Measurements from ENCODE around the gene SNPH. TPM values are rescaled to one million over a fixed set of nuclear protein-coding genes. Genes with fewer than 3 reads are reported as not detected.

The SNPH gene
- total RNA-seq, 4 donors from 2014 or later, result 1.5 to 2.0 (median 1.7) TPM

GRCh38 chr20:1310506-1311190 is 44.6 kb downstream of the SNPH start:
- TF ChIP-seq CTCF (IDR thresholded peaks at IDR 0.05; ENCODE audit: low read depth), result no peak

DNA sequence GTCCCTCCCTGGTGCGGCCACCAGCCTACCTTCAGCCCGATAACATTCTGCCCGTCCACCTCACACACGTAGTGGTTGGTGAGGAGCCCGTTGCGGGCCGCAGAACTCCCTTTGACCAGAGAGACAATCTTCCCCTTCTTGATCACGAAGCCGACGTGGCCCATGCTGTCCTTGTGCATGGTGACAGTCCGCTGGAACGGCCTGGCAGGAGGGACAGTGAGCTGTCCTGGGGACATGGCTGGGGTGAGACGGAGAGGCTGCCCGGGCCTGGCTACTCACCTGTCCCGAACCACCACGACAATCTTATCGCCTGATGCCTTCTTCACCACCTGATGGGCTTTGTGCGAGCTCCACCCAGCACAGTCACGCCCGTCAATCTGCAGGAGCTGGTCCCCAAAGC is 46.2 kb downstream of the SNPH start:
- TF ChIP-seq CTCF (IDR thresholded peaks at IDR 0.05; ENCODE audit: low read depth), result no peak

DNA sequence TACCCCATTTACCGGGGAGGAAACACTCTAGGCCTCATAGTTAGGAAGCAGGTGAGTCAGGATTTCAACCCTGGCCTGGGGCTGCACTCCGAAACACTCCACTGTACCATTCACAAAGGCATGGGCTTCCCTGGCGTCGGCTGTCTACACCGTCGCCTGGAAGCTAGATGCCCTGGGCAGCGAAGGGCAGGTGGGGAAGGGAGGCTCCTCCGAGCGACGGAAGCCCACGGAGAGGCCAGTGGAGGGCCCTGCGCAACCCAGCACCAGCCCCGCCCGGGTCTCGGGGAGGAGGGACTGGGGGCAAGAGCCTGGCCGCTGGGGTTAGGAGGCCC is 46.8 kb downstream of the SNPH start:
- no peak for TF ChIP-seq CTCF (IDR thresholded peaks at IDR 0.05; ENCODE audit: low read depth)

- no peak for TF ChIP-seq CTCF (IDR thresholded peaks at IDR 0.05; ENCODE audit: low read depth)
Measured at GRCh38 chr20:1313236-1313964, 47.3 kb downstream of the SNPH start.

DNA sequence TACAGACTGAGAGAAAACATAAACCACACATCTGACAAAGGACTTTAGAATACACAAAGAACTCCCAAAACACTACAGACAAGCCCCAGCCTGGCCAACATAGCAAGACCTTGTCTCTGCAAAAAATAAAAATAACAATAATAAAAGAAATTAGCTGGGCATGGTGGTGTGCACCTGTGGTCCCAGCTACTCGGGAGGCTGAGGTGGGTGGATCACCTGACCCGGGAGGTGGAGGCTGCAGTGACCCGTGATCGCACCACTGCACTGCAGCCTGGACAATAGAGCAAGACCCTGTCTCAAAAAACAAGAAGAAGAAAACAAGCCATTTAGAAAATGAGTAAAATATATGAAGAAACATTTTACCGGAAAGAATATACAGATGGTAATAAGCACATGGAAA is 49.7 kb downstream of the SNPH start:
- no peak for TF ChIP-seq CTCF (IDR thresholded peaks at IDR 0.05; ENCODE audit: low read depth)

- TF ChIP-seq CTCF (IDR thresholded peaks at IDR 0.05; ENCODE audit: low read depth), result no peak
Measured at GRCh38 chr20:1317545-1318255, 51.6 kb downstream of the SNPH start.

- TF ChIP-seq CTCF (IDR thresholded peaks at IDR 0.05; ENCODE audit: low read depth), result no peak
Measured at GRCh38 chr20:1319051-1319450, 53.0 kb downstream of the SNPH start.

Data from subcutaneous adipose tissue (tissue), 4 donors.